Activated CD8-positive, alpha-beta T cell treated with anti-CD3 and anti-CD28 coated beads for 36 hours (primary cell): ENCODE measurements around the gene PAWR. TPM values are rescaled to one million over a fixed set of nuclear protein-coding genes. Genes with fewer than 3 reads are reported as not detected.

Source experiments
- ATAC-seq: fragments of 200-7000 bp; cut with Tn5 transposase; one replicate; pipeline ENCODE4 v1.10.0; 2021; ENCODE audit warnings: mild to moderate bottlenecking, moderate library complexity
- CTCF ChIA-PET: fragments of 350-600 bp; sonication (Branson Sonifier 250); formaldehyde crosslinking; loops from one replicate; lab custom pipeline; 2021; ENCODE audit warnings: antibody characterized with exemption; lab: Charles Lee
- POLR2A ChIA-PET: fragments of 350-600 bp; sonication (Branson Sonifier 250); formaldehyde crosslinking; loops from one replicate; lab custom pipeline; 2021; ENCODE audit warnings: antibody characterized with exemption; lab: Charles Lee
- DNase-seq: peaks from one replicate; pipeline ENCODE4 v3.0.0-alpha.2; 2020
- H3K27ac Mint-ChIP-seq: one replicate; pipeline ENCODE4 v1.8.0; 2021; ENCODE audit warnings: mild to moderate bottlenecking, mixed read lengths
- H3K27me3 Mint-ChIP-seq: one replicate; pipeline ENCODE4 v1.8.0; 2021; ENCODE audit warnings: mixed read lengths
- H3K36me3 Mint-ChIP-seq: one replicate; pipeline ENCODE4 v1.8.0; 2021; ENCODE audit warnings: low read depth, mixed read lengths
- H3K4me1 Mint-ChIP-seq: one replicate; pipeline ENCODE4 v1.8.0; 2021; ENCODE audit warnings: low read depth, mixed read lengths
- H3K4me3 Mint-ChIP-seq: one replicate; pipeline ENCODE4 v1.8.0; 2021; ENCODE audit warnings: mild to moderate bottlenecking, moderate library complexity, mixed read lengths
- H3K9me3 Mint-ChIP-seq: one replicate; pipeline ENCODE4 v1.8.0; 2021; ENCODE audit warnings: mixed read lengths
- CTCF ChIP-seq: fragments of 200-600 bp; IDR thresholded peaks from one replicate; pipeline ENCODE4 v1.8.0; 2022; ENCODE audit warnings: antibody characterized with exemption, mild to moderate bottlenecking
- intact Hi-C: fragments of 100-400 bp; cut with micrococcal nuclease; formaldehyde crosslinking; loops from one replicate; pipeline ENCODE4 v1.10.0; 2022
- total RNA-seq, 2 experiments: library from RNA; stranded (reverse); gene quantifications; one replicate each; pipeline ENCODE4 v1.2.3, GENCODE V29; 2021

The PAWR gene
- total RNA-seq, 2 experiments from 2014 or later: 5.5 to 5.8 TPM

- ChIA-PET CTCF (interaction anchor here (1.4 kb wide), 1 partner anchor 14 kb away, joined by 3 read pairs; no protein-coding TSS in a partner anchor), POLR2A (no interaction called here)
- Mint-ChIP-seq H3K27me3 (no peaks in the 10 kb centered on the region), H3K36me3 (no peaks in the 10 kb centered on the region), H3K4me3 (no peak overlapping the region), H3K27ac (no peak overlapping the region), H3K4me1 (no peaks in the 10 kb centered on the region), H3K9me3 (no peaks in the 10 kb centered on the region)
- TF ChIP-seq CTCF: no peak
- ATAC-seq (no peak), DNase-seq (no peak)
- intact Hi-C loops: no loop called here
These were observed 71.8 kb downstream of the PAWR start for GRCh38 chr12:79618848-79619404.

- H3K4me3 Mint-ChIP-seq: no peak overlapping the region
- no peak for ATAC-seq
- H3K4me1 Mint-ChIP-seq: no peaks in the 10 kb centered on the region
- H3K27ac Mint-ChIP-seq: no peak overlapping the region
- no peaks in the 10 kb centered on the region for H3K36me3 Mint-ChIP-seq
- CTCF ChIA-PET: interaction anchor here (1.4 kb wide), 1 partner anchor 13 kb away, joined by 3 read pairs; no protein-coding TSS in a partner anchor
- TF ChIP-seq CTCF: no peak
- intact Hi-C loops: no loop called here
- no peak for DNase-seq
- no peaks in the 10 kb centered on the region for H3K9me3 Mint-ChIP-seq
- H3K27me3 Mint-ChIP-seq: no peaks in the 10 kb centered on the region
- POLR2A ChIA-PET: no interaction called here
These were observed 73.1 kb downstream of the PAWR start for GRCh38 chr12:79617696-79618095.

- Mint-ChIP-seq H3K36me3 (no peaks in the 10 kb centered on the region), H3K9me3 (no peaks in the 10 kb centered on the region), H3K27me3 (no peaks in the 10 kb centered on the region), H3K27ac (no peak overlapping the region), H3K4me1 (no peaks in the 10 kb centered on the region), H3K4me3 (no peak overlapping the region)
- ChIA-PET CTCF (no interaction called here), POLR2A (no interaction called here)
- TF ChIP-seq CTCF: no peak
- ATAC-seq (no peak), DNase-seq (no peak)
- intact Hi-C loops: no loop called here
These were observed 74.9 kb downstream of the PAWR start for GRCh38 chr12:79615596-79616560.

- TF ChIP-seq CTCF: no peak
- ChIA-PET POLR2A (no interaction called here), CTCF (no interaction called here)
- Mint-ChIP-seq H3K27me3 (no peaks in the 10 kb centered on the region), H3K27ac (no peak overlapping the region), H3K9me3 (no peaks in the 10 kb centered on the region), H3K36me3 (no peaks in the 10 kb centered on the region), H3K4me3 (no peak overlapping the region), H3K4me1 (no peaks in the 10 kb centered on the region)
- intact Hi-C loops: no loop called here
- DNase-seq: no peak
- no peak for ATAC-seq
These were observed 76.0 kb downstream of the PAWR start for GRCh38 chr12:79614730-79615129.

- Mint-ChIP-seq H3K4me1 (no peaks in the 10 kb centered on the region), H3K9me3 (no peaks in the 10 kb centered on the region), H3K27me3 (no peaks in the 10 kb centered on the region), H3K36me3 (peaks cover 1% of the 10 kb centered on the region), H3K27ac (no peak overlapping the region), H3K4me3 (no peak overlapping the region)
- DNase-seq: no peak
- TF ChIP-seq CTCF: no peak
- no peak for ATAC-seq
- intact Hi-C loops: no loop called here
- POLR2A ChIA-PET: no interaction called here
- CTCF ChIA-PET: no interaction called here
These were observed 88.9 kb downstream of the PAWR start for GRCh38 chr12:79601908-79602307.
